ENCODE measurements around the gene DUT. TPM values are rescaled to one million over a fixed set of nuclear protein-coding genes. Genes with fewer than 3 reads are reported as not detected.
A peak's percentile ranks its signal among the peaks of the same experiment; 100 is the strongest.

DUT gene
- total and polyA plus RNA-seq, 4 experiments from 2014 or later, result 127 to 178 (median 137) TPM

- Mint-ChIP-seq H3K27ac (peak overlapping the region in 2 of 7 donors; percentile 10 to 52), H3K27me3 (peaks cover 0 to 1% of the 10 kb centered on the region in 2 donors), H3K36me3 (no peaks in the 10 kb centered on the region), H3K9me3 (peaks cover 0 to 5% (median 0%) of the 10 kb centered on the region in 8 donors), H3K4me3 (peak overlapping the region in 3 of 8 donors; percentile 27 to 49 (median 29)), H3K4me1 (peaks cover 6 to 11% (median 6%) of the 10 kb centered on the region in 4 donors)
- no peak overlapping the region for H3K4me3 ChIP-seq (ENCODE audit: low read length in 2 of 2)
- H3K4me1 ChIP-seq (ENCODE audit: insufficient read depth, low read length), result no peaks in the 10 kb centered on the region
- intact Hi-C loops (cut with micrococcal nuclease), result loop anchor here (2.0 to 10.0 kb wide), 2 partner anchors 644 to 1064 kb away; partner anchors contain the start of genes FGF7 and SEMA6D
- no peaks in the 10 kb centered on the region for H3K36me3 ChIP-seq (ENCODE audit: insufficient read depth, low read length)
- ChIA-PET POLR2A (ENCODE audit: partially characterized antibody) (no interaction called here), CTCF (ENCODE audit: partially characterized antibody) (interaction anchor here (1.0 to 1.7 kb wide), 4 partner anchors 8 to 440 kb away, joined by 3 to 5 read pairs (median 3); no protein-coding TSS in a partner anchor)
- no peak for DNase-seq
- no peaks in the 10 kb centered on the region for H3K9me3 ChIP-seq (ENCODE audit: control insufficient read depth in 1 of 2, low read length in 2 of 2)
- H3K27ac ChIP-seq (ENCODE audit: low read depth, low read length), result no peak overlapping the region
- H3K27me3 ChIP-seq (ENCODE audit: insufficient read depth, low read length), result no peaks in the 10 kb centered on the region
These were observed 27.3 kb downstream of the DUT start for GRCh38 chr15:48358229-48359152.

- CTCF ChIA-PET (ENCODE audit: partially characterized antibody), result interaction anchor here (3.4 kb wide), 1 partner anchor 8 kb away, joined by 15 read pairs; no protein-coding TSS in a partner anchor
- intact Hi-C loops (cut with micrococcal nuclease), result no loop called here
- no peak for DNase-seq
These were observed 29.6 kb downstream of the DUT start for GRCh38 chr15:48360841-48361240.

GRCh38 chr15:48361685-48362084 lies 30.5 kb downstream of the DUT start:
- H3K9me3 Mint-ChIP-seq, result peaks cover 0 to 5% (median 0%) of the 10 kb centered on the region in 8 donors
- Histone ChIP-seq H3K4me1 (ENCODE audit: insufficient read depth, low read length) (no peaks in the 10 kb centered on the region), H3K4me3 (ENCODE audit: low read length in 2 of 2) (no peak overlapping the region), H3K27me3 (ENCODE audit: insufficient read depth, low read length) (no peaks in the 10 kb centered on the region), H3K36me3 (ENCODE audit: insufficient read depth, low read length) (no peaks in the 10 kb centered on the region), H3K9me3 (ENCODE audit: control insufficient read depth in 1 of 2, low read length in 2 of 2) (no peaks in the 10 kb centered on the region), H3K27ac (ENCODE audit: low read depth, low read length) (no peak overlapping the region)
- CTCF ChIA-PET (ENCODE audit: partially characterized antibody), result interaction anchor here (3.4 kb wide), 1 partner anchor 9 kb away, joined by 15 read pairs; no protein-coding TSS in a partner anchor
- peak overlapping the region in 1 of 7 donors; percentile 15 for H3K27ac Mint-ChIP-seq
- peaks cover 6 to 11% (median 6%) of the 10 kb centered on the region in 4 donors for H3K4me1 Mint-ChIP-seq
- POLR2A ChIA-PET (ENCODE audit: partially characterized antibody), result no interaction called here
- intact Hi-C loops (cut with micrococcal nuclease), result no loop called here
- H3K4me3 Mint-ChIP-seq, result no peak overlapping the region
- no peak for DNase-seq
- H3K36me3 Mint-ChIP-seq, result no peaks in the 10 kb centered on the region
- H3K27me3 Mint-ChIP-seq, result peaks cover 4 to 9% of the 10 kb centered on the region in 2 donors

More at GRCh38 chr15:48360841-48361240, 29.6 kb downstream of the DUT start:
- POLR2A ChIA-PET (ENCODE audit: partially characterized antibody), result no interaction called here
- Histone ChIP-seq H3K9me3 (ENCODE audit: control insufficient read depth in 1 of 2, low read length in 2 of 2) (no peaks in the 10 kb centered on the region), H3K27me3 (ENCODE audit: insufficient read depth, low read length) (no peaks in the 10 kb centered on the region), H3K4me3 (ENCODE audit: low read length in 2 of 2) (no peak overlapping the region), H3K4me1 (ENCODE audit: insufficient read depth, low read length) (no peaks in the 10 kb centered on the region), H3K27ac (ENCODE audit: low read depth, low read length) (no peak overlapping the region), H3K36me3 (ENCODE audit: insufficient read depth, low read length) (no peaks in the 10 kb centered on the region)
- no peak overlapping the region for H3K27ac Mint-ChIP-seq
- peaks cover 0 to 5% (median 0%) of the 10 kb centered on the region in 8 donors for H3K9me3 Mint-ChIP-seq
- no peaks in the 10 kb centered on the region for H3K36me3 Mint-ChIP-seq
- no peak overlapping the region for H3K4me3 Mint-ChIP-seq
- H3K27me3 Mint-ChIP-seq, result peaks cover 1 to 3% of the 10 kb centered on the region in 2 donors
- peaks cover 6 to 11% (median 6%) of the 10 kb centered on the region in 4 donors for H3K4me1 Mint-ChIP-seq

- Histone ChIP-seq H3K4me1 (ENCODE audit: insufficient read depth, low read length) (no peaks in the 10 kb centered on the region), H3K36me3 (ENCODE audit: insufficient read depth, low read length) (no peaks in the 10 kb centered on the region), H3K9me3 (ENCODE audit: control insufficient read depth in 1 of 2, low read length in 2 of 2) (no peaks in the 10 kb centered on the region), H3K4me3 (ENCODE audit: low read length in 2 of 2) (no peak overlapping the region), H3K27me3 (ENCODE audit: insufficient read depth, low read length) (no peaks in the 10 kb centered on the region), H3K27ac (ENCODE audit: low read depth, low read length) (no peak overlapping the region)
- ChIA-PET POLR2A (ENCODE audit: partially characterized antibody) (no interaction called here), CTCF (ENCODE audit: partially characterized antibody) (interaction anchor here (3.4 kb wide), 1 partner anchor 11 kb away, joined by 15 read pairs; no protein-coding TSS in a partner anchor)
- Mint-ChIP-seq H3K27me3 (peaks cover 6 to 11% of the 10 kb centered on the region in 2 donors), H3K36me3 (no peaks in the 10 kb centered on the region), H3K27ac (no peak overlapping the region), H3K9me3 (peaks cover 0 to 5% (median 0%) of the 10 kb centered on the region in 8 donors), H3K4me1 (peaks cover 2 to 6% (median 5%) of the 10 kb centered on the region in 4 donors), H3K4me3 (no peak overlapping the region)
- intact Hi-C loops (cut with micrococcal nuclease), result no loop called here
- no peak for DNase-seq
These were observed 32.2 kb downstream of the DUT start for GRCh38 chr15:48363474-48363873.

GRCh38 chr15:48365575-48365974 lies 34.3 kb downstream of the DUT start:
- ChIA-PET POLR2A (ENCODE audit: partially characterized antibody) (no interaction called here), CTCF (ENCODE audit: partially characterized antibody) (no interaction called here)
- Histone ChIP-seq H3K4me1 (ENCODE audit: insufficient read depth, low read length) (no peaks in the 10 kb centered on the region), H3K36me3 (ENCODE audit: insufficient read depth, low read length) (no peaks in the 10 kb centered on the region), H3K27me3 (ENCODE audit: insufficient read depth, low read length) (no peaks in the 10 kb centered on the region), H3K27ac (ENCODE audit: low read depth, low read length) (no peak overlapping the region), H3K9me3 (ENCODE audit: control insufficient read depth in 1 of 2, low read length in 2 of 2) (no peaks in the 10 kb centered on the region), H3K4me3 (ENCODE audit: low read length in 2 of 2) (no peak overlapping the region)
- no peak overlapping the region for H3K4me3 Mint-ChIP-seq
- peaks cover 6 to 14% of the 10 kb centered on the region in 2 donors for H3K27me3 Mint-ChIP-seq
- no peaks in the 10 kb centered on the region for H3K36me3 Mint-ChIP-seq
- H3K4me1 Mint-ChIP-seq, result no peaks in the 10 kb centered on the region
- peaks cover 0 to 5% (median 0%) of the 10 kb centered on the region in 8 donors for H3K9me3 Mint-ChIP-seq
- H3K27ac Mint-ChIP-seq, result no peak overlapping the region
- DNase-seq, result no peak
- intact Hi-C loops (cut with micrococcal nuclease), result no loop called here

GRCh38 chr15:48366584-48367312 lies 35.5 kb downstream of the DUT start:
- H3K9me3 ChIP-seq (ENCODE audit: control insufficient read depth in 1 of 2, low read length in 2 of 2), result no peaks in the 10 kb centered on the region
- CTCF ChIA-PET (ENCODE audit: partially characterized antibody), result interaction anchor here (1.2 kb wide), 1 partner anchor 15 kb away, joined by 3 read pairs; no protein-coding TSS in a partner anchor

GRCh38 chr15:48367483-48367882 lies 36.3 kb downstream of the DUT start:
- intact Hi-C loops (cut with micrococcal nuclease), result no loop called here
- H3K4me3 Mint-ChIP-seq, result no peak overlapping the region
- POLR2A ChIA-PET (ENCODE audit: partially characterized antibody), result no interaction called here
- Histone ChIP-seq H3K36me3 (ENCODE audit: insufficient read depth, low read length) (no peaks in the 10 kb centered on the region), H3K4me1 (ENCODE audit: insufficient read depth, low read length) (no peaks in the 10 kb centered on the region), H3K27me3 (ENCODE audit: insufficient read depth, low read length) (no peaks in the 10 kb centered on the region), H3K9me3 (ENCODE audit: control insufficient read depth in 1 of 2, low read length in 2 of 2) (no peaks in the 10 kb centered on the region), H3K4me3 (ENCODE audit: low read length in 2 of 2) (no peak overlapping the region), H3K27ac (ENCODE audit: low read depth, low read length) (no peak overlapping the region)
- no peaks in the 10 kb centered on the region for H3K36me3 Mint-ChIP-seq
- CTCF ChIA-PET (ENCODE audit: partially characterized antibody), result no interaction called here
- DNase-seq, result no peak
- no peak overlapping the region for H3K27ac Mint-ChIP-seq
- H3K4me1 Mint-ChIP-seq, result no peaks in the 10 kb centered on the region
- H3K27me3 Mint-ChIP-seq, result peaks cover 6 to 14% of the 10 kb centered on the region in 2 donors
- H3K9me3 Mint-ChIP-seq, result peaks cover 0 to 5% (median 0%) of the 10 kb centered on the region in 8 donors

More at GRCh38 chr15:48366584-48367312, 35.5 kb downstream of the DUT start:
- H3K27me3 Mint-ChIP-seq, result peaks cover 6 to 14% of the 10 kb centered on the region in 2 donors
- H3K36me3 Mint-ChIP-seq, result no peaks in the 10 kb centered on the region
- H3K4me1 ChIP-seq (ENCODE audit: insufficient read depth, low read length), result no peaks in the 10 kb centered on the region
- H3K27ac Mint-ChIP-seq, result no peak overlapping the region
- no peaks in the 10 kb centered on the region for H3K4me1 Mint-ChIP-seq
- POLR2A ChIA-PET (ENCODE audit: partially characterized antibody), result no interaction called here
- no peak overlapping the region for H3K4me3 Mint-ChIP-seq
- no peak for DNase-seq
- peaks cover 0 to 5% (median 0%) of the 10 kb centered on the region in 8 donors for H3K9me3 Mint-ChIP-seq
- H3K27me3 ChIP-seq (ENCODE audit: insufficient read depth, low read length), result no peaks in the 10 kb centered on the region
- H3K27ac ChIP-seq (ENCODE audit: low read depth, low read length), result no peak overlapping the region
- intact Hi-C loops (cut with micrococcal nuclease), result no loop called here
- H3K36me3 ChIP-seq (ENCODE audit: insufficient read depth, low read length), result no peaks in the 10 kb centered on the region
- no peak overlapping the region for H3K4me3 ChIP-seq (ENCODE audit: low read length in 2 of 2)
